GM12872 (cell line): ENCODE measurements around the gene TNS1.
A peak's percentile ranks its signal among the peaks of the same experiment; 100 is the strongest.

Source experiments
- TF ChIP-seq, protein P1 (sequence below): IDR thresholded peaks from 3 replicates; pipeline ENCODE4 v1.5.1; 2011; ENCODE audit warnings: low read depth, mild to moderate bottlenecking, low read length, moderate library complexity; ENCODE audit not compliant: insufficient read depth

The TNS1 gene

GRCh38 chr2:218011653-218012040, 8.9 kb upstream of the TNS1 start:
- TF ChIP-seq, protein P1, sequence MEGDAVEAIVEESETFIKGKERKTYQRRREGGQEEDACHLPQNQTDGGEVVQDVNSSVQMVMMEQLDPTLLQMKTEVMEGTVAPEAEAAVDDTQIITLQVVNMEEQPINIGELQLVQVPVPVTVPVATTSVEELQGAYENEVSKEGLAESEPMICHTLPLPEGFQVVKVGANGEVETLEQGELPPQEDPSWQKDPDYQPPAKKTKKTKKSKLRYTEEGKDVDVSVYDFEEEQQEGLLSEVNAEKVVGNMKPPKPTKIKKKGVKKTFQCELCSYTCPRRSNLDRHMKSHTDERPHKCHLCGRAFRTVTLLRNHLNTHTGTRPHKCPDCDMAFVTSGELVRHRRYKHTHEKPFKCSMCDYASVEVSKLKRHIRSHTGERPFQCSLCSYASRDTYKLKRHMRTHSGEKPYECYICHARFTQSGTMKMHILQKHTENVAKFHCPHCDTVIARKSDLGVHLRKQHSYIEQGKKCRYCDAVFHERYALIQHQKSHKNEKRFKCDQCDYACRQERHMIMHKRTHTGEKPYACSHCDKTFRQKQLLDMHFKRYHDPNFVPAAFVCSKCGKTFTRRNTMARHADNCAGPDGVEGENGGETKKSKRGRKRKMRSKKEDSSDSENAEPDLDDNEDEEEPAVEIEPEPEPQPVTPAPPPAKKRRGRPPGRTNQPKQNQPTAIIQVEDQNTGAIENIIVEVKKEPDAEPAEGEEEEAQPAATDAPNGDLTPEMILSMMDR = no peak

- TF ChIP-seq, protein P1 = no peak
These were observed 8.3 kb upstream of the TNS1 start for GRCh38 chr2:218010984-218011652.

DNA sequence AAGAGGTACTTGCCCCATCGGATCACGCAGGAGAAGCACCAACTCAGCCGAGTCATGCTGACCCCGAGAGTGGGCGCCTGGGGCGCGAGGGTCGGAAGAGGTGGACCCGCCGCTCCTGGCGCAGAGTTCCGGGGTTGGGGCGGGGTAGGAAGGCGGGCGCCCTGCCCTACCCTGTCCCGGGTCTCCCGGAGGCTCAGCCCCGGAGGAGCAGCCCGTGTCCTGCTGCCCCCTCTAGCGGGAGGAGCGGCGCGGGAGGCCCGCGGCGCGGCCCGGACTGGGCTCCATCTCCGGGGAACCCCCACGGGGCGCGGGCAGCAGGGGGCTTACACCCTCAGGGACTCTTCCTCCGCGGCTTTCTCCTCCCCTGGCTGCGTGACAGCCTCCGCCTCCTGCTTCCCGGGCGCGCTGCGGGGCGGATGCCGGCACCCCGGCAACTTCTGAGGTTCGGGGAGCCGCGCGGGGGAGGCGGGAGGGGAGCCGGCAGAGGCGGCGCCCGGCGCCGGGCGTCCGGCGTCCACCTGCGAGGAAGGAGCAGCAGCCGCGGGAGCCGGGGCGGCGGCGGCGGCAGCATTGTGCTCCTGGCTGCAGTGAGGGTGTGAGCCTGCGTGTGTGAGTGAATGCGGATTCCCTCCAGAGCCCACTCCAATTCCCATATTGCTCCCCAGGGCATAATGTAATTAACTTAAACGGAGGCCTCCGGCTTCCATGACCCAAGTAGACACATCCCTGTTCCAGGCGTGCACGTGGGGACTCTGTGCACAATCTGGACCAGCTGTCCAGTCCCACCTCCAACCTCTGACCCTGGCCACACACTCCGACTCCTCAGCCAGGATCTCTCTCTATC, 7.6 kb upstream of the TNS1 start:
- TF ChIP-seq, protein P1 = peak; percentile 17; the same call in 1 of the 3 replicates

GRCh38 chr2:218009765-218010139, 7.0 kb upstream of the TNS1 start:
- TF ChIP-seq, protein P1 = no peak

DNA sequence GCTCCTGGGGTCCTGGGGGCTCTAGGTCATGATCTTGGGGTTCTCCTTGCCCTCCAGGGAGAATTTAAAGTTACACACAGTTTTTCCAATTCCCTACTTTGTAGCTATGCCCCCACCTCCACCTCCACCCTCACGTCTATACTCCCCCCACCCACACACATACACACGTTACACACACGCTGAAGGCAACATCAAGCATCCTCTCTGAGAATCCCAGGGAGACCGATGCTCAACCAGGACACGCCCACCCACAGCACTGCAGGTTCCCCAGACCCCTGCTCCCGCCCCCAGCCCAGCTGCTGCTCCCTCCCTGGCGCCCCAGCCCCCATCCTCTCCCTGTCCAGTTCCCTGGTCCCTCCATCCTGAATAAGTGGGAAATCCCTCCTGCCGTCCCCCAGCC, 6.4 kb upstream of the TNS1 start:
- TF ChIP-seq, protein P1 = no peak

- TF ChIP-seq, protein P1 = no peak
These were observed 5.6 kb upstream of the TNS1 start for GRCh38 chr2:218008060-218009040.

- TF ChIP-seq, protein P1 = no peak
These were observed 3.9 kb upstream of the TNS1 start for GRCh38 chr2:218006741-218007140.
